NB4 (cell line): ENCODE measurements around the gene NDUFB3.
A peak's percentile ranks its signal among the peaks of the same experiment; 100 is the strongest.

ENCODE experiments used
- POLR2A ChIP-seq: IDR thresholded peaks from 2 replicates; pipeline ENCODE4 v1.6.1; 2011; ENCODE audit warnings: mild to moderate bottlenecking; ENCODE audit not compliant: insufficient read length; ENCODE audit errors: extremely low read depth
- TF ChIP-seq, protein P1 (sequence below): IDR thresholded peaks from one replicate; pipeline ENCODE4 v1.5.1; 2012; ENCODE audit warnings: low read depth, low read length

DNA sequence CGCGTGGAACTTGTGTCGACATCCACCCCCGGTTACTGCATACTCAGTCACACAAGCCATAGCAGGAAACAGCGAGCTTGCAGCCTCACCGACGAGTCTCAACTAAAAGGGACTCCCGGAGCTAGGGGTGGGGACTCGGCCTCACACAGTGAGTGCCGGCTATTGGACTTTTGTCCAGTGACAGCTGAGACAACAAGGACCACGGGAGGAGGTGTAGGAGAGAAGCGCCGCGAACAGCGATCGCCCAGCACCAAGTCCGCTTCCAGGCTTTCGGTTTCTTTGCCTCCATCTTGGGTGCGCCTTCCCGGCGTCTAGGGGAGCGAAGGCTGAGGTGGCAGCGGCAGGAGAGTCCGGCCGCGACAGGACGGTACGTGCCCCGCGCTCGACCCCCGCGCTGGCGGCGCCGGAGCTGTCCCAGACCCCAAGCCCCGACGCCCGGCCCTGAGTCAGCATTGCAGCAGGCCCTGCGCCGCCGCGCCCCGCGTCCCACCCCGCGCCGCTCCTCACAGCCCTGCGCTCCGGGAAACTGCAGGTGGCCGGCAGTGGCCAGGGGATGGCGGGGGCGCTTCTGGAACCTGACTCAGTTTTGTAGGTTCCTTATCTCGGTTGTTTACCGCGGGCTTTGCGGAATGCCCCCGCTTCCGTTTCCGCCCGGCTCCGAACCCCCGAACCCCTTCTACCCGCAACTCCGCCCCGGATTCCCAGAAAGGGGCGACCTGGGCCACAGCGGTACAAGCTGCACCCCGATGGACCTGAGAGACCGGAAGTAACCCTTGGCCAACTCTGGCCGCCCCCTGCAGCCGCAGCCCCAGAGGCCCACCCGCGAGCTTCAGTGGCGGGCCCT lies 44.5 kb downstream of the NDUFB3 start, which contains the start of gene CFLAR:
- TF ChIP-seq, protein P1, sequence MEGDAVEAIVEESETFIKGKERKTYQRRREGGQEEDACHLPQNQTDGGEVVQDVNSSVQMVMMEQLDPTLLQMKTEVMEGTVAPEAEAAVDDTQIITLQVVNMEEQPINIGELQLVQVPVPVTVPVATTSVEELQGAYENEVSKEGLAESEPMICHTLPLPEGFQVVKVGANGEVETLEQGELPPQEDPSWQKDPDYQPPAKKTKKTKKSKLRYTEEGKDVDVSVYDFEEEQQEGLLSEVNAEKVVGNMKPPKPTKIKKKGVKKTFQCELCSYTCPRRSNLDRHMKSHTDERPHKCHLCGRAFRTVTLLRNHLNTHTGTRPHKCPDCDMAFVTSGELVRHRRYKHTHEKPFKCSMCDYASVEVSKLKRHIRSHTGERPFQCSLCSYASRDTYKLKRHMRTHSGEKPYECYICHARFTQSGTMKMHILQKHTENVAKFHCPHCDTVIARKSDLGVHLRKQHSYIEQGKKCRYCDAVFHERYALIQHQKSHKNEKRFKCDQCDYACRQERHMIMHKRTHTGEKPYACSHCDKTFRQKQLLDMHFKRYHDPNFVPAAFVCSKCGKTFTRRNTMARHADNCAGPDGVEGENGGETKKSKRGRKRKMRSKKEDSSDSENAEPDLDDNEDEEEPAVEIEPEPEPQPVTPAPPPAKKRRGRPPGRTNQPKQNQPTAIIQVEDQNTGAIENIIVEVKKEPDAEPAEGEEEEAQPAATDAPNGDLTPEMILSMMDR: no peak
- peak; percentile 64 for TF ChIP-seq POLR2A
